ENCODE results near the gene NLGN1. TPM values are rescaled to one million over a fixed set of nuclear protein-coding genes. Genes with fewer than 3 reads are reported as not detected.

NLGN1 gene
- total and polyA plus RNA-seq, 2 of the 13 experiments (the other 11 are each of a cell fraction or from before 2014, with no cell fraction given), result not detected

DNA sequence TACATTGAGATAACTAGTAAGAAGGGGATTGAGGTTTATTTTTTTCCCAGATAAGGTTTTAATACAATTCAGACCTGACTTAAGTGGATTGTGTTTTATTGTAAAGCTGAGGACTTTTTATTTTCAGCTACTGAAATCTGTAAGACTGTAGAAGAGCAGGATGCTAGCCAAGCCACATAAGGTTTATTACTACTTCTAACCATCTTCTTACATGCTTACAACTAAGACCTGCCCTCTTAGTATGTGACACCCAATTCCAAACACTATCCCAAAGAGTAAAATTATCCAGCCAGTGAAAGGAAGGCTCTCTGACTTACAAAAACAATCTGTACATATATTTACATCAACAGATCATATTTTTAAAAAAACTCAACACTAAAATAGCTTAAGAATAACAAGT, 897.1 kb downstream of the NLGN1 start:
- no TSS peak for BruUV-seq (replicated peaks)
- no peaks in the 10 kb centered on the region for H3K9me3 ChIP-seq (ENCODE audit: low read length)
- H3K27ac ChIP-seq (ENCODE audit: extremely low read length, insufficient read depth, low read length), result no peak overlapping the region
- no peak overlapping the region for H3K4me3 ChIP-seq (replicated peaks in 1 of 3; ENCODE audit: insufficient read depth in 1 of 3, low read depth in 2 of 3, low read length in 3 of 3)
- FAIRE-seq (no peak), ATAC-seq (no peak), DNase-seq (ENCODE audit: low spot score) (no peak)
- H3K9ac ChIP-seq (ENCODE audit: insufficient read depth, low read depth, low read length), result no peak overlapping the region
- CTCF ChIA-PET (ENCODE audit: low intra/inter-chr PET ratio, low total read pairs), result no interaction called here
- H2AFZ ChIP-seq (ENCODE audit: low read length), result no peak overlapping the region
- in situ Hi-C loops (cut with HindIII; ENCODE audit: extremely low pct_ligation_motif_present, low pct_unique_long_range_greater_than_20kb), result no loop called here
- POLR2A ChIA-PET, result no interaction called here
- H3K79me2 ChIP-seq (ENCODE audit: insufficient read depth, low read length), result no peaks in the 10 kb centered on the region
- no peaks in the 10 kb centered on the region for H4K20me1 ChIP-seq (ENCODE audit: insufficient read depth, low read length)
- H3K4me1 ChIP-seq (ENCODE audit: insufficient read depth, low read length), result no peaks in the 10 kb centered on the region
- intact Hi-C loops (cut with micrococcal nuclease; ENCODE audit: unreplicated experiment), result no loop called here
- TF ChIP-seq, protein P1, sequence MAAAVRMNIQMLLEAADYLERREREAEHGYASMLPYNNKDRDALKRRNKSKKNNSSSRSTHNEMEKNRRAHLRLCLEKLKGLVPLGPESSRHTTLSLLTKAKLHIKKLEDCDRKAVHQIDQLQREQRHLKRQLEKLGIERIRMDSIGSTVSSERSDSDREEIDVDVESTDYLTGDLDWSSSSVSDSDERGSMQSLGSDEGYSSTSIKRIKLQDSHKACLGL (CRISPR knock-in tag; IDR thresholded peaks at IDR 0.05), result no peak
- no peak for TF ChIP-seq PHF20 (CRISPR knock-in tag; IDR thresholded peaks at IDR 0.05)
- TF ChIP-seq ISL2 (CRISPR knock-in tag; IDR thresholded peaks at IDR 0.05), result no peak
- no peak for TF ChIP-seq ZNF788 (CRISPR knock-in tag; IDR thresholded peaks at IDR 0.05; ENCODE audit: borderline replicate concordance)
- TF ChIP-seq FOXO1 (CRISPR knock-in tag; IDR thresholded peaks at IDR 0.05), result no peak
- no peak for TF ChIP-seq ZEB1 (IDR thresholded peaks at IDR 0.05; ENCODE audit: insufficient replicate concordance, low read depth)
- no peak for TF ChIP-seq SETDB1 (CRISPR knock-in tag; IDR thresholded peaks at IDR 0.05; ENCODE audit: borderline replicate concordance)
- H3K36me3 ChIP-seq (replicated peaks in 1 of 2; ENCODE audit: control insufficient read depth in 1 of 2, insufficient read depth in 2 of 2, low read length in 2 of 2), result no peaks in the 10 kb centered on the region
- no peaks in the 10 kb centered on the region for H3K27me3 ChIP-seq (ENCODE audit: control insufficient read depth in 1 of 2, insufficient read depth in 2 of 2, low read length in 2 of 2)
- no peak overlapping the region for H3K4me2 ChIP-seq (ENCODE audit: low read depth, low read length)

GRCh38 chr3:174295306-174296092, 898.0 kb downstream of the NLGN1 start:
- no peaks in the 10 kb centered on the region for H3K79me2 ChIP-seq (ENCODE audit: insufficient read depth, low read length)

More at GRCh38 chr3:174295306-174296092, 898.0 kb downstream of the NLGN1 start:
- FAIRE-seq, result no peak
- Histone ChIP-seq H3K27ac (ENCODE audit: extremely low read length, insufficient read depth, low read length) (no peak overlapping the region), H3K9me3 (ENCODE audit: low read length) (no peaks in the 10 kb centered on the region), H3K36me3 (replicated peaks in 1 of 2; ENCODE audit: control insufficient read depth in 1 of 2, insufficient read depth in 2 of 2, low read length in 2 of 2) (no peaks in the 10 kb centered on the region), H3K9ac (ENCODE audit: insufficient read depth, low read depth, low read length) (no peak overlapping the region), H3K4me1 (ENCODE audit: insufficient read depth, low read length) (no peaks in the 10 kb centered on the region), H3K4me3 (replicated peaks in 1 of 3; ENCODE audit: insufficient read depth in 1 of 3, low read depth in 2 of 3, low read length in 3 of 3) (no peak overlapping the region), H2AFZ (ENCODE audit: low read length) (peak overlapping the region; percentile 15), H3K27me3 (ENCODE audit: control insufficient read depth in 1 of 2, insufficient read depth in 2 of 2, low read length in 2 of 2) (no peaks in the 10 kb centered on the region), H4K20me1 (ENCODE audit: insufficient read depth, low read length) (no peaks in the 10 kb centered on the region), H3K4me2 (ENCODE audit: low read depth, low read length) (no peak overlapping the region)
- no peak for DNase-seq (ENCODE audit: low spot score)
- ATAC-seq, result no peak
- POLR2A ChIA-PET, result no interaction called here
- TF ChIP-seq PTBP1 (IDR thresholded peaks at IDR 0.05; ENCODE audit: low read depth, low read length, poor library complexity, severe bottlenecking), result no peak
- CTCF ChIA-PET (ENCODE audit: low intra/inter-chr PET ratio, low total read pairs), result no interaction called here
- intact Hi-C loops (cut with micrococcal nuclease; ENCODE audit: unreplicated experiment) (no loop called here), in situ Hi-C loops (cut with HindIII; ENCODE audit: extremely low pct_ligation_motif_present, low pct_unique_long_range_greater_than_20kb) (no loop called here)
- no TSS peak for BruUV-seq (replicated peaks)
- WGBS (ENCODE audit: low lambda C conversion rate), result 2% methylated on average over 7 of the region's 7 CpGs
